NOMO-1 treated with dmso at 0.1 percent for 144 hours (cell line): ENCODE measurements around the gene STEAP4.

Source experiments
- DNase-seq: peaks from one replicate; lab custom pipeline; 2025; ENCODE audit not compliant: unreplicated experiment; lab: John Stamatoyannopoulos, UW

Gene STEAP4

DNA sequence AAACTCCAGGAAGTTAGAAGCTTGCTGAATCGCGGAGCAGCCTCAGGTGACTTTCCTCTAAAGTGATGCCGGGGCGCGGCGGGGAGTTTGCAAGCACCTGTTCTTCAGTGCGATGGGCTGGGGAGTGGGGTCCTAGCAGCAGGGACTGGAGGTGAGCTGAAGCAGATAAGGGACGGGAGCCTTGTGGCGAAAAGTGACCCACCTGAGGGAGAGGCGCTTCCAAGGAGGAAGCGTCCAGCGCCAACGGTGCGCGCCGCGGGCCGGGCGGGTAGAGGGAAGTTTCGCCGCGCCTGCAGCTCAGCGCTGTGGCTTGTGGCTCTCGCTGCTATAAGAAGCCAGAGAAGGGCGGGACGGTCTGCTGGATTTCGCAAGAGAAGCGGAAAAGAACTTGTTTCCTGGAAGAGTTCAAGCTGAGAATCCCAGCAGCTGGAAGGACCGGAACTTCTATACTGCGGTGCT, at the start of gene STEAP4:
Gene STEAP4, minus strand, starts transcription at position 305 of the 459 bp plus-strand sequence. CDS start 22,625 bp downstream, outside the sequence.
- DNase-seq, result peak; percentile 94

DNA sequence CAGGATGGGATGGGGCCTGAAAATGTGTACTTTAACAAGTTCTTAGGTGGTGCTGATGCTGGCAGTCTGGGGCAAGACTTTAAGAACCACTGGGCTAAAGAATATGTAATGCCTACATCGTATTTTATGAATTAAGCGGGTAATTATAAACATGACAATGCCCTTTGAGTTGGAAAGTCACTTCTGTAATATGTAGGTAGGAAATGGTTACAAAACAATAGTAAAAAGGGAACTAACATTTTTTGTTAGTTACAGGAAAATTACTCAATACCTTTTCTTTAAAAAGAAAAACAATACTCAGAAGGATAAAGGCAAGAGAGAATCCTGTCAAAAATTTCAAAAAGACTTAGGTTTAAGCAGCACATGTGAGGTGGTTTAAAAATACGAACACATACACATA, 48.3 kb upstream of the STEAP4 start:
- peak; percentile 81 for DNase-seq

- no peak for DNase-seq
Observed at GRCh38 chr7:88350118-88350517, 43.4 kb upstream of the STEAP4 start.

DNA sequence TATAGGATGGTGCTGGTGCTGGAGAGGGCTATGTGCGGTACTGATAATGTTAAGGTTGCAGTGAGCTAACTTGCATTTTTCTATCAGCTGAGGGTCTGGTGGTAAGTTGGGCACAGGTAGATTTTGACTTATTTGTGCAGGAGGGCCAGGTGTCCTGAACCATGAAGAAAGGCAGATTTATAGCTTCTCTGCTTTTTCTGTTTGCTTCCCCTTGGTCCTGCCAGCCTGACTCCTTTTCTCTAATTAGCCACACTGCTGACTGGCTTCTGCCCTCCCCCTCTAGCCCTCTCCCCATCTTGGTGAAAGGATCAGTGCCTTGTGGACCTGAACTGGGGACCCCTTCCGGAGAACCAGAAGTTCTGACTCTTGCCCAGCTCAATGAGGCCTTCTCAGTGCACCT, 40.8 kb upstream of the STEAP4 start:
- DNase-seq, result no peak

GRCh38 chr7:88347090-88347489, 40.4 kb upstream of the STEAP4 start:
- no peak for DNase-seq

- no peak for DNase-seq
Observed at GRCh38 chr7:88346357-88346756, 39.7 kb upstream of the STEAP4 start.

- DNase-seq, result peak; percentile 80
Observed at GRCh38 chr7:88344956-88345832, 38.5 kb upstream of the STEAP4 start.

DNA sequence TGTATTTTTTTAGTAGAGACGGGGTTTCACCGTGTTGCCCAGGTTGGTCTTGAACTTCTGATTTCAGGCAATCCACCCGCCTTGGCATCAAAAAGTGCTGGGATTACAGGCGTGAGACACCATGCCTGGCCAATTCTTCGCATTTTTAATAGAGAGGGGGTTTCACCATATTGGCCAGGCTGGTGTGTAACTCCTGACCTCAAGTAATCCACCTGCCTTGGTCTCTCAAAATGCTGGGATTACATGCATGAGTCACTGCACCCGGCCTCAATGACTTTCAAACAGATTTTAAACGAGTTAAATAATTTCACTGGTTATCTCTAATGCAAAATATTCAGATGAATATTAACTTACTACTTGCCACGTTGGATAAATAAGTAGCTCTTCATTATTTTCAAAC, 37.6 kb upstream of the STEAP4 start:
- DNase-seq, result no peak

- no peak for DNase-seq
Observed at GRCh38 chr7:88339195-88339922, 32.7 kb upstream of the STEAP4 start.

DNA sequence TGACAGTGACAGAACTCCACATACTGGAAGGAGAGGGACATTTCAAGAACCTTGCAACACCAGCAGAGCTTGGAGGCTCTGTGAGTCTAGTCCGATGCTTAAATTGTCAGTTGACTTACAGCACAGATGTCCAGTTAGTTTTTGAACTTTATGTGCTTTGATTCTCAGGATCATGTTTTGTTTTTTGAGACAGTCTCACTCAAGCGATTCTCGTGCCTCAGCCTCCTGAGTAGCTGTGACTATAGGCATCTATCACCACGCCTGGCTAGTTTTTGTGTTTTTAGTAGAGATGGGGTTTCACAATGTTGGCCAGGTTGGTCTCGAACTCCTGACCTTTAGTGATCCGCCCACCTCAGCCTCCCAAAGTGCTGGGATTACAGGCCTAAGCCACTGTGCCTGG, 31.8 kb upstream of the STEAP4 start:
- no peak for DNase-seq

DNA sequence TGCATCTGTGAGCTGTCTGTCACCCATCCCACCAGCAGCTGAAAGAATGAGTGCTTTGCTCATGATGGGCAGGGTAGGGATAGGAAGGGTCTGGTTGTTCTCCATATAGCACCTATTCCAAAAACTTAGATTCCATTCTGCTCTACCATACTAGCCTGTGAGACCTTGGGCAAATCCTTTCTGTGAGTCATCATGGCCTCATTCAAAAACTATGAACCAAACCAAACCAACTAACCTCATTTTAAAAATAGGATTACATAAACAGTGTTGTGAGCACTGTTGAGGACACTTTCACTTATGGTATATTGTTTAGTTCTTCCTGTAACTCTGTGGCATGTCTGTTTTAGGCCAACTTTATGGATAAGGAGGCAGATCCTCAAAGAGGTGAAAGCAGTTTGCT, 30.9 kb upstream of the STEAP4 start:
- DNase-seq, result no peak

GRCh38 chr7:88331322-88331721, 24.6 kb upstream of the STEAP4 start:
- no peak for DNase-seq

- no peak for DNase-seq
Observed at GRCh38 chr7:88329532-88330463, 23.1 kb upstream of the STEAP4 start.

DNA sequence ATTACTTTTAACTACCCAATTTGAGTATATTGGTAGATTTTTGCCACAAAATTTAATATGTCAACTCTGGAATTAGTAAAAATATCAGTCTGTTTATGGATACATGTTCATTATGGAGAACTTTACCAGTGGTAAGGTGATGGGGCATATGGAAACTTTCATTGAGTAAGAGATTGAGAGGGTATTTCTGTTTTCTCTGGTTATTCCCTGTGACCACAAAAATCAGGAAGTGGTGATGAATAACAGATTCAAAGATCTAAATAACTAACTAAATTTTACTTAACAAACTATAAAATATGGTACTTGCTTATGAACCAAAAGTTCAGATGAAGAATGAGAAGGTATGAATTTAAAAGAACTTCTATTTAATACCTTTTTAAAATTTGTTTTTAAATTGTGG, 22.1 kb upstream of the STEAP4 start:
- DNase-seq, result peak; percentile 83

DNA sequence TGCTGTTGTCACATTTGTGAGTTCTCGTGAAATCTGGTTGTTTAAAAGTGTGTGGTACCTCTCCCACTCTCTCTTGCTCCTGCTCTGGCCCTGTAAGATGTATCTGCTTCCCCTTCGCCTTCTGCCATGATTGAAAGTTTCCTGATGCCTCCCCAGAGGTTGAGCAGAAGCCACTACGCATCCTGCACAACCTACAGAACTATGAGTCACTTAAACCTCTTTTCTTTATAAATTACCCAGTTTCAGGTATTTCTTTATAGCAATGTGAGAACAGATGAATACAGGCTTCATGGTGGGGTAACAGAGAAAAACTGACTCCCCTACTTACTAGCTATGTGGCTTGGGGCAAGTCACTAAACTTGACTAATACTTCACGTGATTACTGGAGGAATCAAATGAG, 18.0 kb upstream of the STEAP4 start:
- DNase-seq, result no peak

GRCh38 chr7:88322151-88322550, 15.5 kb upstream of the STEAP4 start:
- DNase-seq, result peak; percentile 92

DNA sequence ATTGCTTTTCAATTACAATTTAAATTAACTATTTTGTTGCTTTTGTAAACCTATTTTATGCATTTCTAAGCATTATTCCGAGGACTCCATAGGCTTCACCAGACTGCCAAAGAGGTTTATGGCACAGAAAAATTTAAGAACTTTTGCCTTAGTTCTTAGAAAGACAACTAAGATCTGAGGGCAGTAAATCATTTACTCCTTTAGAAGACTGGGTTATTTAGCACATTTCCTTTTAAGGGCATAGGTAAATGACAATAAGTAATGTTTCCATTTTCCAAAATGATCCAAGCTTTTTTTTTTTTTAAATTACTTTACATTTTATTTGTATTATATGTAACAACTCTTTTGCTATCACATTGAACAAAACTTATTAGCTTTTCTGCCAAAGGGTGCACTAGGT, 15.0 kb upstream of the STEAP4 start:
- no peak for DNase-seq

GRCh38 chr7:88318196-88318595, 11.5 kb upstream of the STEAP4 start:
- DNase-seq, result no peak

DNA sequence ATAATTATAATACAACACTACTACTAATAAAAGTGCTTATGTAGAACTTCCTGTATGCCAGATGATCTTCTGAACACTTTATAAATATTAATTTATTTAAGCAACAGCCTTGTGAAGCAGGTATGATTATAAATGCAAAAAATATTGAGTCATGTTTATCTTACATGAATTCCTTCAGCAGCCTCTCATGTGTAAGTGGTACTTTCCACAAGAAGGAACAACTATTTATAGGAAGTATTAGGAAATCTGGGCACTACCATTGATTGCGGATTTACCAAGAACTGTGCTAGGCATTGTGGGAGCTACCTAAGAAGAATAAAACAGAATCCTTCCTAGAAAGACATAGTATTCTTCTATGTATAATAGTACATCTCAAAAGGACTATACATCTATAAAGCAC, 10.7 kb upstream of the STEAP4 start:
- DNase-seq, result no peak

DNA sequence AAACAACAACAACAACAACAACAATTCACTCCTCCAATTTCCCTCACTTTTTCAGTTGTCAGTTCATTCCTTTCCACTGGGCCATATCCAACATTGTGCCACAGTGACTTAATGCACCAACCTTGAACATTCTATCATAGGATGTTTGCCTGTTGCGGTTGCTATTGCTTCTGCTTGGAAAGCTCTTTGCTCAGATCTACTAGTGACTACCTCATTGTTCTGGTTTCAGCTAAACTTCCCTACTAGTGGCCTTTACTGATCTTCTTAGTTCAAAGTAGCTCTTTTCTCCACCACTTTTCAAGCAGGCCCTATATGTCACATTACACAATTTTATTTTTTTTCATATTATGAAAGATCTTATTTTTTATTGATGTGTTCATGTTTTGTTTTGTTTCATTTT, 9.8 kb upstream of the STEAP4 start:
- DNase-seq, result no peak

DNA sequence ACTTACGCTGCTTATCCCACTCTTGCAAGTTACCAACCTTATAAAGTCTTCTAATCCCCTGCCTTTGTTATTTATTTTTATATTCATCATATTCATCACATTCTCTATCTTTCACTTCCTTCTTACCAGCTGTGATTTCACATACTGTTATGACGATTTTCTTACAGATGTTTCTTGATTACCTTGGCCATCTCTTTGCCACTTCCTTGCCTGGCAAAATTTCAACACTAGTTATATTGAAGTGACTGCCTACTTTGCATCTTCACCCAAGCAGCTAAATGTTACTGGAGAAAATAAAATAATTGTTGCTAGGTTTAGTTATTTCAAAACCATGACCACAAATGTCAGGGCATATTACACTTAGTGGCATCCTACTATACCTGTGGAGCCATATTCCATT, 8.8 kb upstream of the STEAP4 start:
- DNase-seq, result peak; percentile 38
